G401.6 (cell line): ENCODE data around the gene EXOC4.
"Not testable (repeated sequence)": the region's sequence is repeated elsewhere in the genome, so short reads cannot be mapped to it uniquely, and the experiment has no call there.

Experiments
- FAIRE-seq: peaks from 2 replicates; lab custom pipeline; 2012; peaks lifted over from hg19 to GRCh38; lab: Jason Lieb, UNC

The EXOC4 gene

DNA sequence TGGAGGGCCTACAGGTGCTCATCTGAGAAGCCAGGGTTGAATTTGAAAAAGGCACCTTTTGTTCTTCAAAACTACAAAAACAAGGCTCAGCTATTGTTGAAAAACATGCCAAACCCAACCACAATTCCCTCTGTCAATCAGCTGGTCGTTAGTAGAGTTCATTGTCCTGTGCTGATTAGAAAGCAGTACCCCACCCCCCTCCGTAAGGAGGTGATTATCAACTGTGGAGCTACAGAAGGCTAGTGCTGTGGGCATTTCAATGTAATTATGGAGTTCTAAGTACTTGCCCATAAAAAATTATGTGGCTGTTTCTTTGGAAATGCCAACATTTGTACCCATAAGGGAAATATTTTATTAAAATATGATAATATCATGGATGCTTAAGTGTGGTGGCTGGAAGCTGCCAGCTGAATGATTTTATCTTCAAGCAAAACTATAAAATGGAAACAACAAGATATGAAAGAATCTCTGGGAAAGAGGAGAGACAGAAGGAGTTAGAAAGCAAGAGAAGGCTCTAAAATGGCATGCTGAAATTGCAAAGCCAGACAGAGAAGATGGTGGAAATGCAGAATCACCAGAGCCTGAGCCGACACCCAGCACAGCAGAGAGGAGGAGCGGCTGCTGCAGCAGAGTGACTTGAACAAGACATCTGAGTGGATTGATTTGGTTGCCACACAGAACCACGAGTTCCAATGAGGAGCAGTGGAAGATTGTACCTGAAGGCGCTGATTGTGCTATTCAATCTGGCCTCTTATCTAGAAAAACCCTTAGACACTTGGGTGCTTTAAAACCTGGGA lies 694.8 kb downstream of the EXOC4 start:
- no peak for FAIRE-seq

DNA sequence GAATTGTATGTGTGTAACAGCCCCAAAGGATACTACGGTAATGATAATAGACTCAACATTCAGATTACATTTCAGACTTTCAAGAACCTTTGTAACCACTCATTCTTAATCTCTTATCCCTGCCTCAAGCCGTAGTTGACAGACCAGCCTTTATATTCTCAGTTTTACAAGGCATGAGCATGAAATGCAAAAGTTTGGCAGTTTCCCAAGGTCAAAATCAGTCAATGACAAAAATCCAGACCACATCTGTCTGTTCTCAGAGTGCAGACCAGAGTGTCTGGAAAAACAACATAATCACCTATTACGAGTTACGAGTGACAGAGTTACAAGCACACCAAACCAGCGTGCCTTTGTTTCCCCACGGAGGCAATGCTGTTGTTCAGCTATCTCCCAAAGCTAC lies 695.7 kb downstream of the EXOC4 start:
- FAIRE-seq, result no peak

DNA sequence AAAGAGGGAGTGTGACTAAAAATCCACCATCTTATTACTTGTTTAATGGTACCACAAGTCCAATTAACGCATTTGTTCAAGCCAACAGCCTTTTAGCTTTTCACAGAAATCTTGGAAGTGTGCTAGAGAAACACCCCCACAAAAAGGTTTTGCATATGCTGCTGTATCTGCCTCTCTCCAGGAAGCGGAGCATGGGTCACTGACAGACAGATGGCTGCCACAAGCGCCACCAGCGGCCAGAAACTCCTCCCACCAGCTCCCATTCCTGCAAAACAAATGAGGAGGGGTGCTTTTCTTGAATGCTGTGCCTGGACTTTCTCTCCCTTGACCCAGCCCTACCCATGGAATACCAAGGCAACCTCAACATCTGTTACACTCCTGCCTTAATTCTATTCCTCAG lies 698.0 kb downstream of the EXOC4 start:
- FAIRE-seq, result no peak

DNA sequence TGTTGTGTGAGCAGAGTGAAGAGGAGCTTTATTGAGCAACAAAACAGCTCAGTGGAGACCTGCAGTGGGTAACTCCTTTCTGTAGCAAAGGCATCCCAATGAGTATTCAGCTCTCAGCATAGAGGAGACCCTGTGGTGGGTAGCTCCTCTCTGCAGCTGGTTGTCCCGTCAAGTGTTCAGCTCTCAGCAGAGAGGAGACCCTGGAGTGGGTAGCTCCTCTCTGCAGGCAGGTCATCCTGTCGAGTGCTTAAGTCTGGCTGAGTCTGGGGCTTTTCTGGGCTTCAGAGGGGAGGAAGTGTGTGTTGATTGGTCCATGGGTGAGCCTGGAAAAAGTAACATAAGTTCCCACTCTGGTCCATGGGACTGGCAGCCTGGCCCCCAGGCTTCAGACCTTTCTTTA lies 702.3 kb downstream of the EXOC4 start:
- FAIRE-seq, result no peak

- no peak for FAIRE-seq
Measured at GRCh38 chr7:133957845-133958244, 705.0 kb downstream of the EXOC4 start.

GRCh38 chr7:133958822-133959221 lies 705.9 kb downstream of the EXOC4 start:
- FAIRE-seq, result no peak

- FAIRE-seq, result no peak
Measured at GRCh38 chr7:133959505-133959904, 706.6 kb downstream of the EXOC4 start.

GRCh38 chr7:133961724-133962123 lies 708.8 kb downstream of the EXOC4 start:
- no peak for FAIRE-seq

DNA sequence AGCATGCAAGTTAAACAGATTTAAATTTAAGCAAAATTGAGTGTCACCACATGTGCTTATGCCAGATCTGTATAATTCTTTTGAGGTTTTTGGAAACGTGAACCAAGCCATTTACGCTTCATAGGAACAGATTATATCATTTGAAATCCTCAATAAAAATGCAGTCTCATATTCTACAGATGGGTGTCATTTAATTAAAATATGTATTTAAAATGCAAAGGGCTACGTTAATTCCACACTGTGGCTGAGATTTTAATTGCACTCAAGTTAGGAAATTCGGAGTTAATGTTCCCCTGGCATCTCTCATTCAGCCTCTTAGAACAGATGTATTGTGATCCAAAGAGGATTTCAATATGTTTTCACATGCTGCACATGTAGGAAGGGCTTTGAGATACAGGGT lies 709.8 kb downstream of the EXOC4 start:
- no peak for FAIRE-seq

GRCh38 chr7:133963629-133964028 lies 710.8 kb downstream of the EXOC4 start:
- FAIRE-seq, result no peak

- FAIRE-seq, result no peak
Measured at GRCh38 chr7:133971625-133972024, 718.7 kb downstream of the EXOC4 start.

- FAIRE-seq, result no peak
Measured at GRCh38 chr7:133973710-133974109, 720.8 kb downstream of the EXOC4 start.

DNA sequence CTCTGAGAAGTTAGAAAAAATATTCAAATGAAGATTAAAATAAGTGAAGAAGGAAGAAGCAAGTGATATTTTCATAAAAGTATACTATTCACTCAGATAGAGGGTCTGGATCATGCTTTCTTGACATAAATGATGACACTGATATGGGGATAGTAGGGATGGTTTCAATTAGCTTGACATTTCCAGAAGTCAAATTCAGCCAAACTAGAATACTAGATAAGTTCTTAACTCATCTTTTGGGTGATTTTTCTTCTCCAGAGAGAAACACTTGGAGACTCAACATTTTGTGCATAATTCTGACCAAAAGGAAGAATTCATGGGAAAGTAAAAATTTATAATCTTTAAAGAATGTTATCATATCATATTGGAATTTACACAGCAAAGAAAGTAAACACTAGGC lies 722.3 kb downstream of the EXOC4 start:
- FAIRE-seq, result no peak

GRCh38 chr7:133976140-133976539 lies 723.3 kb downstream of the EXOC4 start:
- no peak for FAIRE-seq

DNA sequence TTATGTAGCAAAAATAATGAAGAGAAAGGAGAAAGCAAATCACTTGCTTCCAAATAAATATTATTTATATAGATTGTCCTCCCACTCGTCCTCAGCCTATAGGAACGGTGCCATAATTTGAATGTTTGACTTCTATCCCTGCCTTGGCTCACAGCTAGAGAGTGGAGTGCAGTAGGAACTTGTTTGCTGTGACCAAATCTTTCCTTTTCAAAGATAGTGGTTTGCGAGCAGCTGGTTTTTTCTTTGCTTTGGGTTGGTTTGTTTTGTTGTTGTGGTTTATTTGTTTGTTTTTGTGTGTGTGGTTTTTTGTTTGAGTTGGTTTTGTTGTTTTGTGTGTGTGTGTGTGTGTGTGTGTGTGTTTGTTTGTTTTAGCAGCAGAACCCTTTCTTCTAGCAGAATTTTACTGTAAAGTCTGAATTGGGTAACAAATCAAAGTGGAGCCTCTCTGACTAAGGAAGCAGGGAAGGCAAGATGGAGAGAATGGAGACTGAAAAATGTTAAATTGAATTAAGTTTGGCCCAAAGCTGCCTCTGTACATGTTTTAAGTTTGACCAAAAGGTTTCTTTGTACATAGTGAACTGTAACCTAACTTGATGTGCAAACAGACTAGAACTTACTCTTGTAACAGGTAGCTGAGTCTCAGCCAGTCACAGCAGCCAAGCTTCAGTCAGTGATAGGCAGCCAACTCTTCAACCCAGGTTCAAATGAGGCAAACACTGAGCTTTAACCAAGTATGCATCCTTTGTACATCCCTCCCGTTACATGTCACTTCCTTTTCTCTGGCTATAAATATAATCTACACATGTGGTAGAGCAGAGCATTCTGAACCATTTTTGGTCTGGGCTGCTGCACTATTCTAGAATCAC lies 724.8 kb downstream of the EXOC4 start:
- no peak for FAIRE-seq

- no peak for FAIRE-seq
Measured at GRCh38 chr7:133978502-133979295, 725.8 kb downstream of the EXOC4 start.

DNA sequence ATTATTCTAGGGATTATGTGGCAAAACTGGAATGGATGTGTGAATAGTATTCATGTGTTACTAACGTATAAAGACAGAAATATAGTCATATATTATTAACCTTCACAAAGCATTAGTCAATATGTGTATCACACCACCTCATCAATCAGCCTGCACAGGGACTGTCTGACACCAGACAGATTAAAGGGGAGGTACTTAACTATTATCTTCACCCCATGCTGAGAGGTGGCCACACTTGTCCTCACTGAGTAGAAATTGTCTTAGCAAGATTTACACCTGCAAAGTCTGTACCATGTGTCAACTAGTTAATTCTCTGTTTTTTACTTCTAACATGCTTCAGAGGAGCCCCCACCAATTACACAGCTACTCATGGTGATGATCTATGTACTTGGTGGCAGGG lies 727.9 kb downstream of the EXOC4 start:
- FAIRE-seq, result no peak

- FAIRE-seq, result no peak
Measured at GRCh38 chr7:133983685-133984419, 731.0 kb downstream of the EXOC4 start.

- no peak for FAIRE-seq
Measured at GRCh38 chr7:133985300-133985699, 732.4 kb downstream of the EXOC4 start.

GRCh38 chr7:133987582-133987981 lies 734.7 kb downstream of the EXOC4 start:
- no peak for FAIRE-seq

DNA sequence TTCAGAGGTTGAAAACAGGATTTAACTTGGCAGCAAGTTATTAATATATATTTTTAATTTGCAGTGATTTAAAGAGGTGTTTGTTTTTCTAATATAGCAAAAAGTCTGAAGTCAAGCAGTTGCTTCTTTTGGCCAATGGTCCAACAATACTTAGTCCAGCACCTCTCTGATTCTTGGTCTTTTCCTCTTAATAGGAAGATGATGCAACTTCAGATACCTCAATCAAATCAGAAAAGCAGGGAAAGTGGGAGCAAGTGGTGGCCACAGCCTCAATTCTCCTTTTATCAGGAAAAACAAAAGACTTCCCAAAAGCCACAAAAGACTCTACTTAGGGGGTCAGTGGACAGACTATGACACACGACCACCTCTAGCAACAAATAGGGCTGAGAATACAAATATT lies 740.7 kb downstream of the EXOC4 start:
- FAIRE-seq, result no peak

DNA sequence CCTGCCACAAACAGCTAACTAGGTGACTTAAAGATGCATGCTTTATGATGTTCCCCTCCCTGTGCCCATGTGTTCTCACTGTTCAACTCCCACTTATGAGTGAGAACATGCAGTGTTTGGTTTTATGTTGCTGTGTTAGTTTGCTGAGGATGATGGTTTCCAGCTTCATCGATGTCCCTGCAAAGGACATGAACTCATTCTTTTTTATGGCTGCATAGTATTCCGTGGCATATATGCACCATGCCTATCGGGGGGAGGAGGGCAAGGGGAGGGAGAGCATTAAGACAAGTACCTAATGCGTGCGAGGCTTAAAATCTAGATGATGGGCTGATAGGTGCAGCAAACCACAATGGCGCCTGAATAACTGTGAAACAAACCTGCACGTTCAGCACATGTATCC lies 741.2 kb downstream of the EXOC4 start:
- not testable (repeated sequence) for FAIRE-seq
